NCI-H2107 treated with DMSO at 0.1 percent for 48 hours (cell line): ENCODE measurements around the gene UMOD.
"Not testable (repeated sequence)": the region's sequence is repeated elsewhere in the genome, so short reads cannot be mapped to it uniquely, and the experiment has no call there.

Experiments used
- DNase-seq: peaks from one replicate; lab custom pipeline; 2025; ENCODE audit not compliant: unreplicated experiment; lab: John Stamatoyannopoulos, UW

UMOD gene

GRCh38 chr16:20321671-20322070 lies 30.8 kb downstream of the UMOD start:
- no peak for DNase-seq

GRCh38 chr16:20321051-20321450 lies 31.5 kb downstream of the UMOD start:
- not testable (repeated sequence) for DNase-seq

DNA sequence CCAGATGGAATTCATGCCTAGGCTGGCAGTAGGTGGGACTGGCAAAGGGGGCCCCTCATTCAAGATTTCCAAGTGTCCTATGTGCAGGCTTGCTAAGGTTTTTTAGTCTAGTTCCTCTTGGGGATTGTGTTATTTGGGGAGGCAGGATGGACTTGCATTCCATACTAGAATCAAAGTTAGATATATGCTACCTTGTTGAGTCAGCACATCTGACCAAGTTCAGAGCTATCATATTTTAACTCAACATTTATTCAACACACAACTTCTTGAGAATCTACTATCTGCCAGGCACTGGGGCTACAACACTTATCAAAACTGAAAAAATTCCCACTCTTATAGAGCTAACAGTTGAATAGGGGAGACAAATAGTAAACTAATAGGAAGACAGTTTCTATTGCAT lies 31.9 kb downstream of the UMOD start:
- DNase-seq = no peak

DNA sequence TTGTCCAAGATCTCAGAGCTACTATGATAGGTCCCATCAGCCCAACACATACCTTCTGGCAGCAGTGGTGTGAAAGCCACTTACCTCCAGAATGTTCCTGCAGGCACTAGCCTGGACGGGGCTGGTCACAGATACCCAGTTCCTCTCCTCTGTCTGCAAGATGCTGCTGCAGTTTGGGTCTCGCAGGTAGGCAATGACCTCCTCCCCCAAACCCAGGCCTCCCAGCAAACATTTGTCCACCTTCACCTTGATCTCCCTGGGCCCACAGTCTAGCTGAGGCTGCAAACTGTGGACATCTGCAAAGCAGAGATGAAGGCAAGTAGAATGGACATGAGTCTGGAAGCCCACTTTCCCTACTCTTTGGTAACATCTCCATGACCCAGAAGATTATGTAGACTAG lies 32.3 kb downstream of the UMOD start:
- DNase-seq = no peak

DNA sequence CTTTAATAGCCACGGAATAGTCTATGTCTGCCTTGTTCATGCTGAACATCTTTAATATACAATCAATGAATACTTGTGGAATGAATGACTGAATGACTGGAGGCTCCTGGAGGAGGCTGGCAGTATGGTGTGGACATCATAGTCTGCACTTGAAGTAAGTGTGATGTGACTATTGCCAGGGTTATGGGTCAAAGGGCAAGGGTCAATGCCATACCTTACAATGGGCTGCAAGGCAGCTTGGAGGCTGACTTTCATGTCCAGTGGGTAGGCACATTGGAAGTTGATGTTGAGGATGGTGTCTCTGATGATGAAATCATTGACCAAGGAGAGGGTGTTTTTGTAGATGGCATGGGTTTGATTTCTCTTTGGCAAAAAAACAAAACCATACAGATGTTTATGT lies 33.1 kb downstream of the UMOD start:
- no peak for DNase-seq

- no peak for DNase-seq
Observed at GRCh38 chr16:20318437-20318836, 34.1 kb downstream of the UMOD start.

DNA sequence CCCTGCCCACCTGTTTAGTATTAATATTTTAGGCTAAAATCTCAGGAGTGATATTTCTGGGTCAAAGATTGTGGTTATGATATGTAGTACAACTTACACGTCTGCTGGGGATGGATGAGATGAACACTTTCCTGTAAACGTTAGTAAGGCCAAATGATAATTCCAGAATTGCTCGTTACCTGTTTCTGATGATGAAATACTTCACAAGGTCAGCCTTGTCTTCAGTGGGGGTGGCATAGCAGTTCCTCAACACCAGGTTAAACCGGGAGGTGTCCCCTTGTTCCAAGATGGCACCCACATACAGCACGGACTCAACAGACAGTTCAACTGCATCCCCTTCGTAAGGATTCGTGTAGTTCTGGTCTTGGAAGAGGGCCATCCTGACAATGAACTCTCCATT lies 34.5 kb downstream of the UMOD start:
- no peak for DNase-seq

DNA sequence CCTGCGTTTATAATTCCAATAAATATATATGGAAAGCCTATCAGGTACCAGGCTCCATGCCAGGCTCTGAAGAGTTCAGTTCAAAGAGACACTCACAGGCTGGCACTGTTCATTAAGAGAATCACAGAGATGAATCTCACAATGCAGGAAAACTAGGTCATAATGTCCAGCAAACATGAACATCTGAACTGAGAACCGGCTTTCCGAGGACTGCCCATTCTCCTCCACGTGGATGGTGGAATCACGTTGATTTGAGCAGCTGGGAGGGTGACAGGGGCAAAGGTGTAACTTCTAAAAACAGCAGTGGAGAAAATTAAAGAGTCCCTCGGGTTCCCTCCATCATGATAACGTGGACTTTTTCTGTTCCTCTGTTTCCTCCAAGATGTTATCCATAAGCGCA lies 35.4 kb downstream of the UMOD start:
- no peak for DNase-seq

GRCh38 chr16:20316715-20317114 lies 35.8 kb downstream of the UMOD start:
- no peak for DNase-seq

DNA sequence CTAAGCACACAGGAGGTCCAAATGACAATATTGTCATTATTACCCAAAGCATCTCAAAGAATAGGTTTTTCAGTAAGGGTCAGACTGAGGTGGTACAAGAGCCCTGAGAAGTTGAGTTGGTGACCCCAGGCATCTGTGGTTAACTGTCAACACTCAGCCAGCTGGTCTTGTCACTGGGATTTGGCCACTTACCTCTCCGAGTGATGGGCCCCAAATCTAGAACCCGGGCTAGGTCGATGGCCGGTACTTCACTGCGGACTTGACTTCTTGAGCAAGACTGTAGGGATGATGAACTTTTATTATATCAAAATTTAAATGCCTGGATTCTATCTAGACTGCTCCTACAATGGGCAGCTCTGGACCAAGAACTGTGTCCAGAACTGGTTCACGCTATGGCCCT lies 36.8 kb downstream of the UMOD start:
- no peak for DNase-seq

- no peak for DNase-seq
Observed at GRCh38 chr16:20314575-20314974, 37.9 kb downstream of the UMOD start.

DNA sequence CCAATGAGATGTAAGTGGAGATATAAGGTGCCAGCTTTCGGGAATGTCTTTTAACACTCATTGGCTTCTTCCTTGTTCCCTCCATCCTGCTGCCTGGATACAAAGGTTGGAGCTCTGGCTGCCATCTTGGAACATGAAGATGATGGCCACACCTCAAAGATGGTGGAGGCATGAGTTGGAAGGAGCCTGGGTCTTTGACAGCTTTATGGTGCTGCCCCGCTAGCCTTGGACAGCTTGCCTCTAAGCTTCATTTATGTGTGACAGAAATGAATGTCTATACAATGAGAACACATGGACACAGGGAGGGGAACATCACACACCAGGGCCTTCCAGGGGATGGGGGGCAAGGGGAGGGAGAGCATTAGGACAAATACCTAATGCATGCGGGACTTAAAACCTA lies 38.8 kb downstream of the UMOD start:
- no peak for DNase-seq

DNA sequence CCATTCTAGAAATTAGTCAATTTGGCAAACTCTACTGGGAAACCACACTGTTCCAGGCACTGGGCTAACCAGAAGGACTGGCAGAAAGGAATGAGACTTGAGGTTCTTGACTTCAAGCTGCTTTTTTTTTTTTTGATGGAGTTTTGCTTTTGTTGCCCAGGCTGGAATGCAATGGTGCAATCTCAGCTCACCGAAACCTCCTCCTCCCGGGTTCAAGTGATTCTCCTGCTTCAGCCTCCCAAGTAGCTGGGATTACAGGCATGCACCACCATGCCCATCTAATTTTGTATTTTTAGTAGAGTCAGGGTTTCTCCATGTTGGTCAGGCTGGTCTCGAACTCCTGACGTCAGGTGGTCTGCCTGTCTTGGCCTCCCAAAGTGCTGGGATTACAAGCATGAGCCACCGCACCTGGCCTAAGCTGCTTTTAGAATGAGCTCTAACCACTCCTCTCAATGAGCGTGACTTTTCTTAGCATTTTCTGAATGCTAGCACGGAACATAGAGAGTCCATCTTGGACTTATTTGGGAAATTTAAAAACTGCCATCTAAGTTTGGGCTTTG lies 39.9 kb downstream of the UMOD start:
- not testable (repeated sequence) for DNase-seq

DNA sequence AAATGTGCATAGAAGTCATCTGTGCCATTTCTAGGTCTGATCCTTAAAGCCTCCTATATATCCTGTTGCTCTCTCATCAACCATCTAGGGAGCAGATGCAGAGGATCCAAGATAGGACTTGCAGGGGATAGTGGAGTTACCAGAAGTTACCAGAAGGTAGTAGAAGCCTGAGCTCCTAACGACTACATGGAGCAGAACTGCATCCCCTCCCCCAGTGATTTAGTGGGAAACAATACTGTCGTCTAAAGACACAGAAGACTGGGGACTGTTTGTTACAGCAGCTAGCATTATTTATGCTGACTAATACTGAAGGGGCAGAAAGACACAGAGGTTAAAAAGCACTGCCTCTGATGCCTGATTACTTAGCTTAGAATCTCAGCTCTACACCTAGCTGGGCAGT lies 41.0 kb downstream of the UMOD start:
- no peak for DNase-seq

- DNase-seq = no peak
Observed at GRCh38 chr16:20310421-20311395, 41.8 kb downstream of the UMOD start.

DNA sequence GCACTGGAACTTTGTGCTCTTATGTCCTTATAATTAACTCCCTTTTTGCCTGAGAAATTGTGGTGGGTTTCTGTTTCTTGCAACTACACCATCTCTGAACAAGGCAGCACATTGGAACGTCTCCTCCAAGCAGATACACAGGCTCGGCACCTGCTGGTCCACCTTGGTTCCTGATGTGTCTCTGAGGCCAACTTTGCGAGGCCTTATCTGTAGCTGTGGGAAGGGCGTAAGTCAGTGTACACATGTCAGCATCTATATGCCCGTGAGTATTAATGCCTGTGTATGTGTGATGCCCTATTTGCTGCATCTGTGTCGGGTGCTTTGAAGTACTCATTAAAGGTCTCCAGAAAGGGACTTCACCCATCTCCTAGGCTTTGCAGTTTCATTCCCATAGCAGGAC lies 42.7 kb downstream of the UMOD start:
- DNase-seq = no peak

DNA sequence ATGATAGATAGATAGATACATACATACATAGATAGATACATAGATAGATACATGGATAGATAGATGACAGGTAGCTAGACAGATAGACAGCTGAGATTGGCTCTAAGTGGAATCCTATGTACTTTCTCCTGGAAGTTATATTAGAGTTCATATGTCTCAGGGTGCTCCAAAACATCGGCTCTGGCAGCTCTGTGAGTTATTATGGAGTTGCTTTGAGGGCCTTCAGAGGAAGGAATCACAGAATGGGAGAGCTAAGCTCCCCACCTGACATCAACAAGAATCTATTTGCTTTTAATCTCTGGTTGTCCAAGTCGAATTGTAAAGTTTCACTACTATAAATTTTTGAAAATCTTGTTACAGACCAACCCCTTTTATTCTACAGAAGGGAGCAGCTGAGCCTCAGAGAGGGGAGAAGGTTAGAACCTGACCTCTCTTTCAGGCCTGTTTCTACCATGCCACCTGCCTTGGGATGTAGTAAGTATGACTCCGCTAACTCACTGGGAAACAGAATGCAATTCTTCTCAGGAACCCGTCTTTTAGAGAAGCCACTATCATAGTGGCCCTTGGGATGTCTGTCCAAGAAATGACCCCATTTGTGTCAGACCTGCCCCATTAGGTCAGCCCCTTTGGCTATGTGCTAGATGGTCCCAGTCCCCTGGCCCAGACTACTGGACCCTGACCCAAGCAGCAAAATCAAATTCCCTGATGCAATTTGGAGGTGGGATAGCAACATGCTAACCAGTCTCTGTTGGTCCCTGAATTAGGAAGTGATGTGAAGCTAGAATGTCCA lies 43.5 kb downstream of the UMOD start:
- no peak for DNase-seq

- DNase-seq = no peak
Observed at GRCh38 chr16:20308266-20308665, 44.2 kb downstream of the UMOD start.

- no peak for DNase-seq
Observed at GRCh38 chr16:20307791-20308190, 44.7 kb downstream of the UMOD start.

- DNase-seq = no peak
Observed at GRCh38 chr16:20307240-20307671, 45.3 kb downstream of the UMOD start.

DNA sequence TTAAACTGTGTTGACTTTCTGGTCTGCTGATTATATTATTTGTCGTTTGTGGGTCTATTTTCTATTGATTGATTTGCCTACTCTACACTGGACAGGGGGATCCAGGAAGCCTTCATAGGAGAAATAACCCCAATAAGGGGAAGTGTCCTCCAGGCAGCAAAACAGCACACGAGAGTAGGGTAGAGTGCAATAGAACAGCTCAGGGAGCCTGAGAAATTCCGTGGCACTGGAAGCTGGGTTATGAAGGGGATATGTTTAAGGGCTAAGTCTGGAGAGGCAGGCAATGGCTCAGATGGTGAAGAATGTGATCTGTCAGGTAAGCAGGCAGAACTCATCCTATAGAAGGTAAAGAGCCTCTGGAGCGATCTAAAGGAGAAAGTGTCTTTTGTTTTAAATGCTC lies 46.1 kb downstream of the UMOD start:
- no peak for DNase-seq

DNA sequence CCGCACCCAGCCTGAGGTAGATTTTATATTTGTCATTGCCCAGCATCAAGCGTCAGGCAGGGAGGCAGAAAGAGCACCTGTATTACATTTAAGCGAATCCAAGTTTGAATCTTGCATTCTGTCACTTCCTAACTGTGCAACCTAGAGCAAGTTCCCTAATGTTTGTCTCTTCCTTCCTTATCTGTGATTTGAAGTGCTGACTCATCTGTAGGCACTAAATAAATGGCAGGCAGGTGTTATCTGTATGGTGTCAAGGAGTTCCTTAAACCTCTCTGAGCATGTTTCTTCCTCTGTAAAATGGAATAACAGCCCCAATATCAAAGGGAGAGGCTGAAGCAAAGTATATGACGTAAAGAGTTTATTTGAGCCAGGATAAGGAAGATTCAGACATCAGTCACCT lies 49.5 kb downstream of the UMOD start:
- no peak for DNase-seq
